ENCODE data around the gene RABL3. TPM values are rescaled to one million over a fixed set of nuclear protein-coding genes. Genes with fewer than 3 reads are reported as not detected.
"Not testable (repeated sequence)": the region's sequence is repeated elsewhere in the genome, so short reads cannot be mapped to it uniquely, and the experiment has no call there.

RABL3 gene
- polyA plus RNA-seq, 1 of the 3 experiments (the other 2 are of a cell fraction): 2.2 TPM

DNA sequence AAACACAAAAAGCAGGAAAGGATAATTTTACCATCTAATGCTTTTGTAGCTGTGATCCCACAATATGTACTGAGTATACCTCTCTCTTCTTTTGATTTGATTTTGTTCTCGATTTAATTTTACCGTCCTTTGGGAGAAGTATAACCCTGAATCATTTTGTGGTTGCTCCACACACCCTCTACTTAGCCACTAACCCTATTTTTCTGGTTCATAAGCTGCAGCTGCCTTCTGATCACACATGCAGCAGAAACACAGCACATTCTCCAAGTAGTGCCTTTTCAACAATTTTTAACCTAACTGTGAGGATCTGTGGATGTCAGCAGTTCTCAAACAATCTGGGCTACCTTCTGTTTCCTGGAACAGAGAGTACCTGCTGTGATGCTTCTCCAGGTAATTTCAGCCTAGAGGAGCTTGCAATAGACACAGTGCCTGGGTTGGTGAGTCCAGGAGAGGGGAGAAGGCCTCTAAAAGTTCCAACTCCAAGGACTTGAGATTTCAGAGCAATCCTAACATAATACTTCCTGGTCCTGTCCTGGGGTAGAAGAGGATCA, 100.5 kb downstream of the RABL3 start:
- no peaks in the 10 kb centered on the region for H3K79me2 ChIP-seq (ENCODE audit: insufficient read depth)
- no peak overlapping the region for H2AFZ ChIP-seq (ENCODE audit: low read depth)
- H3K9me3 ChIP-seq: no peaks in the 10 kb centered on the region
- H4K20me1 ChIP-seq (ENCODE audit: insufficient read depth): no peaks in the 10 kb centered on the region
- ChIA-PET CTCF (interaction anchor here (1.2 to 1.5 kb wide), 3 partner anchors 10 to 74 kb away, joined by 3 to 5 read pairs (median 4); no protein-coding TSS in a partner anchor), POLR2A (no interaction called here)
- no peak overlapping the region for H3K4me3 ChIP-seq (ENCODE audit: low read depth in 2 of 2, low read length in 1 of 2)
- no peak overlapping the region for H3K9ac ChIP-seq
- no peak overlapping the region for H3K27ac ChIP-seq (ENCODE audit: low read depth in 2 of 2, low read length in 1 of 2)
- no peak for DNase-seq
- no peaks in the 10 kb centered on the region for H3K4me1 ChIP-seq (ENCODE audit: control insufficient read depth in 1 of 2, insufficient read depth in 2 of 2, low read depth in 1 of 2, low read length in 1 of 2)
- 68% methylated on average over 2 of the region's 2 CpGs for WGBS (ENCODE audit: low lambda C conversion rate)
- TF ChIP-seq ELF1 (IDR thresholded peaks at IDR 0.05) (no peak), FOSL2 (IDR thresholded peaks at IDR 0.05; ENCODE audit: borderline replicate concordance, low read depth) (no peak), TCF12 (IDR thresholded peaks at IDR 0.05) (no peak), RAD21 (IDR thresholded peaks at IDR 0.05; ENCODE audit: low read length) (no peak), POLR2AphosphoS5 (IDR thresholded peaks at IDR 0.05; ENCODE audit: low read depth, low read length) (no peak), YY1 (IDR thresholded peaks at IDR 0.05; ENCODE audit: low read depth) (no peak), FOXJ3 (CRISPR knock-in tag; IDR thresholded peaks at IDR 0.05) (no peak), MXI1 (IDR thresholded peaks at IDR 0.05; ENCODE audit: low read depth, low read length) (no peak), GATA2 (CRISPR knock-in tag; IDR thresholded peaks at IDR 0.05) (no peak), JUND (IDR thresholded peaks at IDR 0.05) (no peak), TEAD4 (IDR thresholded peaks at IDR 0.05; ENCODE audit: borderline replicate concordance, insufficient read depth) (no peak), SIN3A (IDR thresholded peaks at IDR 0.05; ENCODE audit: borderline replicate concordance, low read depth, low read length) (no peak)
- TF ChIP-seq, protein P1, sequence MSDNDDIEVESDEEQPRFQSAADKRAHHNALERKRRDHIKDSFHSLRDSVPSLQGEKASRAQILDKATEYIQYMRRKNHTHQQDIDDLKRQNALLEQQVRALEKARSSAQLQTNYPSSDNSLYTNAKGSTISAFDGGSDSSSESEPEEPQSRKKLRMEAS (IDR thresholded peaks at IDR 0.05; ENCODE audit: low read depth): no peak
- TF ChIP-seq, protein P2, sequence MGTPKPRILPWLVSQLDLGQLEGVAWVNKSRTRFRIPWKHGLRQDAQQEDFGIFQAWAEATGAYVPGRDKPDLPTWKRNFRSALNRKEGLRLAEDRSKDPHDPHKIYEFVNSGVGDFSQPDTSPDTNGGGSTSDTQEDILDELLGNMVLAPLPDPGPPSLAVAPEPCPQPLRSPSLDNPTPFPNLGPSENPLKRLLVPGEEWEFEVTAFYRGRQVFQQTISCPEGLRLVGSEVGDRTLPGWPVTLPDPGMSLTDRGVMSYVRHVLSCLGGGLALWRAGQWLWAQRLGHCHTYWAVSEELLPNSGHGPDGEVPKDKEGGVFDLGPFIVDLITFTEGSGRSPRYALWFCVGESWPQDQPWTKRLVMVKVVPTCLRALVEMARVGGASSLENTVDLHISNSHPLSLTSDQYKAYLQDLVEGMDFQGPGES (IDR thresholded peaks at IDR 0.05; ENCODE audit: low read depth, low read length): no peak
- TF ChIP-seq, protein P3, sequence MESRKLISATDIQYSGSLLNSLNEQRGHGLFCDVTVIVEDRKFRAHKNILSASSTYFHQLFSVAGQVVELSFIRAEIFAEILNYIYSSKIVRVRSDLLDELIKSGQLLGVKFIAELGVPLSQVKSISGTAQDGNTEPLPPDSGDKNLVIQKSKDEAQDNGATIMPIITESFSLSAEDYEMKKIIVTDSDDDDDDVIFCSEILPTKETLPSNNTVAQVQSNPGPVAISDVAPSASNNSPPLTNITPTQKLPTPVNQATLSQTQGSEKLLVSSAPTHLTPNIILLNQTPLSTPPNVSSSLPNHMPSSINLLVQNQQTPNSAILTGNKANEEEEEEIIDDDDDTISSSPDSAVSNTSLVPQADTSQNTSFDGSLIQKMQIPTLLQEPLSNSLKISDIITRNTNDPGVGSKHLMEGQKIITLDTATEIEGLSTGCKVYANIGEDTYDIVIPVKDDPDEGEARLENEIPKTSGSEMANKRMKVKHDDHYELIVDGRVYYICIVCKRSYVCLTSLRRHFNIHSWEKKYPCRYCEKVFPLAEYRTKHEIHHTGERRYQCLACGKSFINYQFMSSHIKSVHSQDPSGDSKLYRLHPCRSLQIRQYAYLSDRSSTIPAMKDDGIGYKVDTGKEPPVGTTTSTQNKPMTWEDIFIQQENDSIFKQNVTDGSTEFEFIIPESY (IDR thresholded peaks at IDR 0.05; ENCODE audit: borderline replicate concordance, low read depth): no peak
- no peaks in the 10 kb centered on the region for H3K36me3 ChIP-seq (replicated peaks in 1 of 2; ENCODE audit: control insufficient read depth in 1 of 2, insufficient read depth in 2 of 2, low read length in 1 of 2)
- no peaks in the 10 kb centered on the region for H3K9me2 ChIP-seq
- H3F3A ChIP-seq (replicated peaks; ENCODE audit: insufficient read depth): no peaks in the 10 kb centered on the region
- H3K27me3 ChIP-seq (ENCODE audit: insufficient read depth): no peaks in the 10 kb centered on the region
- no peak overlapping the region for H3K4me2 ChIP-seq

DNA sequence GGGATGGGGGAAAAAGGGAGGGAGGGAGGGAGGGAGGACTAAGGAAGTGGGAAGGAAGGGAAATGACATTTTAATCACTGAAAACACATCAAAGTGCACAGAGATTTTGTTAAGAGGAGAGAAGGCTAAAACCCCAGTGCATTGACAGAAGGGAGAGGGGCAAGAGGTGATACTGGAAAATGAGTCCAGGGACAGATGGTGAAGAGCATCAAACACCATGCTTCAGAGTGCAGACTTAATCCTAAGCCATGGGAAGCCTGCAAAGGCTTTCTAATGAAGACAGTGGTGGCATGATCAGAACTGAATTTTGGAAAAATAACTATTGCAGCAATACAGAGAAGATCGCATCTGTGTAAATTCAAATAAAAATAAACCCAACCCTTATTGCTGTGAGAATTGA, 102.1 kb downstream of the RABL3 start:
- no peaks in the 10 kb centered on the region for H3K9me2 ChIP-seq
- no peaks in the 10 kb centered on the region for H3K27me3 ChIP-seq (ENCODE audit: insufficient read depth)
- H3K9ac ChIP-seq: no peak overlapping the region
- H3K27ac ChIP-seq (ENCODE audit: low read depth in 2 of 2, low read length in 1 of 2): no peak overlapping the region
- ChIA-PET CTCF (no interaction called here), POLR2A (no interaction called here)
- H3K36me3 ChIP-seq (replicated peaks in 1 of 2; ENCODE audit: control insufficient read depth in 1 of 2, insufficient read depth in 2 of 2, low read length in 1 of 2): no peaks in the 10 kb centered on the region
- H3K4me2 ChIP-seq: no peak overlapping the region
- 13% methylated on average over 1 of the region's 1 CpG for WGBS (ENCODE audit: low lambda C conversion rate)
- no peak overlapping the region for H2AFZ ChIP-seq (ENCODE audit: low read depth)
- H3F3A ChIP-seq (replicated peaks; ENCODE audit: insufficient read depth): no peaks in the 10 kb centered on the region
- no peaks in the 10 kb centered on the region for H3K9me3 ChIP-seq
- H4K20me1 ChIP-seq (ENCODE audit: insufficient read depth): no peaks in the 10 kb centered on the region
- no peak for DNase-seq
- TF ChIP-seq RXRA (IDR thresholded peaks at IDR 0.05; ENCODE audit: borderline replicate concordance, low read depth): no peak
- H3K4me3 ChIP-seq (ENCODE audit: low read depth in 2 of 2, low read length in 1 of 2): no peak overlapping the region
- no peaks in the 10 kb centered on the region for H3K79me2 ChIP-seq (ENCODE audit: insufficient read depth)
- no peaks in the 10 kb centered on the region for H3K4me1 ChIP-seq (ENCODE audit: control insufficient read depth in 1 of 2, insufficient read depth in 2 of 2, low read depth in 1 of 2, low read length in 1 of 2)

DNA sequence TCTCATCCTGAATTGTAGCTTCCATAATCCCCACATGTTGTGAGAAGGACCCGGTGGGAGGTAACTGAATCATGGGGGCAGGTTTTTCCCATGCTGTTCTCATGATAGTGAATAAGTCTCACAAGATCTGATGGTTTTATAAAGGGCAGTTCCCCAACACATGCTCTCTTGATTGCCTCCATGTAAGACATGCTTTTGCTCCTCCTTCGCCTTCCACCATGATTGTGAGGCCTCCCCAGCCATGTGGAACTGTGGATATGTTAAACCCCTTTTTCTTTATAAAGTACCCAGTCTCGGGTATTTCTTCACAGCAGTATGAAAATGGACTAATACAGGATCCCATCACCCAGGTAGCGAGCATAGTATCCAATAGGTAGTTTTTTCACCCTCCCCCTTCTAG, 103.5 kb downstream of the RABL3 start:
- H3K4me2 ChIP-seq; H3K4me1 ChIP-seq (ENCODE audit: control insufficient read depth in 1 of 2, insufficient read depth in 2 of 2, low read depth in 1 of 2, low read length in 1 of 2); H3K36me3 ChIP-seq (replicated peaks in 1 of 2; ENCODE audit: control insufficient read depth in 1 of 2, insufficient read depth in 2 of 2, low read length in 1 of 2); H3K9me3 ChIP-seq; POLR2A ChIA-PET; DNase-seq; H3K9me2 ChIP-seq; H3K79me2 ChIP-seq (ENCODE audit: insufficient read depth); H2AFZ ChIP-seq (ENCODE audit: low read depth); H3F3A ChIP-seq (replicated peaks; ENCODE audit: insufficient read depth); CTCF ChIA-PET; H3K27ac ChIP-seq (ENCODE audit: low read depth in 2 of 2, low read length in 1 of 2); H3K27me3 ChIP-seq (ENCODE audit: insufficient read depth); H4K20me1 ChIP-seq (ENCODE audit: insufficient read depth); H3K9ac ChIP-seq; H3K4me3 ChIP-seq (ENCODE audit: low read depth in 2 of 2, low read length in 1 of 2): not testable (repeated sequence)
- 54% methylated on average over 4 of the region's 4 CpGs for WGBS (ENCODE audit: low lambda C conversion rate)
